HCT116 (cell line): Measurements from ENCODE around the gene ANO2. TPM values are rescaled to one million over a fixed set of nuclear protein-coding genes. Genes with fewer than 3 reads are reported as not detected.

Experiments
- ATAC-seq: fragments of 200-7000 bp; cut with Tn5 transposase; 2 replicates; pipeline ENCODE4 v1.9.1; 2020; ENCODE audit warnings: mild to moderate bottlenecking, moderate library complexity
- BruUV-seq: library from RNA; stranded (reverse); fragments of 400-500 nt; replicated peaks from 2 replicates; lab custom pipeline; 2021; lab: Mats Ljungman, UMichigan
- CTCF ChIA-PET: fragments of 300-600 bp; sonication (Branson Sonifier 250); formaldehyde crosslinking; loops from one replicate; lab custom pipeline; 2021; ENCODE audit warnings: antibody characterized with exemption; lab: Charles Lee
- POLR2A ChIA-PET: fragments of 300-600, 350-600 bp; sonication (Branson Sonifier 250); formaldehyde crosslinking; loops from one replicate; lab custom pipeline; 2021; ENCODE audit warnings: antibody characterized with exemption; lab: Charles Lee
- RAD21 ChIA-PET, 2 experiments: fragments of 300-600 bp; sonication (Branson Sonifier 250); formaldehyde crosslinking; loops; one replicate each; lab custom pipeline; 2023; ENCODE audit warnings: low total read pairs in 2 of 2; ENCODE audit not compliant: uncharacterized antibody in 2 of 2, unreplicated experiment in 2 of 2, low non-redundant PET in 1 of 2; lab: Charles Lee
- DNase-seq: peaks from one replicate; pipeline ENCODE4 v3.0.0-alpha.2; 2010; ENCODE audit warnings: low read depth, low spot score
- H2AFZ ChIP-seq: fragments of 200-600 bp; shearing (Covaris generic), sonication (generic); 2 replicates; pipeline ENCODE4 v1.6.1; 2017; ENCODE audit warnings: low read depth, mixed run types, mixed read lengths, antibody characterized with exemption, low read length; ENCODE audit not compliant: poor library complexity, severe bottlenecking
- H3K27ac ChIP-seq: 2 replicates; pipeline ENCODE4 v1.5.1; 2012; ENCODE audit warnings: low read depth, low read length
- H3K27me3 ChIP-seq: fragments of 200-600 bp; sonication (generic); 2 replicates; pipeline ENCODE4 v1.6.1; 2016; ENCODE audit warnings: mixed run types, low read length, mixed read lengths; ENCODE audit not compliant: insufficient read depth
- H3K36me3 ChIP-seq, 2 experiments: fragments of 200-500 bp in 1 of 2; fragments of 200-600 bp in 1 of 2; sonication (Bioruptor generic) in 1 of 2; sonication (generic) in 1 of 2; 2 replicates each; pipeline versions ENCODE4 v1.5.1 to v1.6.1; 2014 to 2016; ENCODE audit warnings: low read length in 2 of 2, inconsistent platforms in 1 of 2, mixed read lengths in 1 of 2, mixed run types in 1 of 2; ENCODE audit not compliant: insufficient read depth in 2 of 2, control insufficient read depth in 1 of 2
- H3K4me1 ChIP-seq, 2 experiments: fragments of 200-600 bp in 1 of 2; sonication (generic) in 1 of 2; 2 replicates each; pipeline versions ENCODE4 v1.5.1 to v1.6.1; 2012 to 2017; ENCODE audit warnings: low read length in 2 of 2, inconsistent platforms in 1 of 2, mild to moderate bottlenecking in 1 of 2, mixed read lengths in 1 of 2, mixed run types in 1 of 2, moderate library complexity in 1 of 2; ENCODE audit not compliant: insufficient read depth in 2 of 2, control insufficient read depth in 1 of 2
- H3K4me2 ChIP-seq: fragments of 200-600 bp; sonication (generic); 2 replicates; pipeline ENCODE4 v1.6.1; 2017; ENCODE audit warnings: mixed run types, low read length, mixed read lengths
- H3K4me3 ChIP-seq, 2 experiments: fragments of 200-600 bp in 1 of 2; sonication (generic) in 1 of 2; replicated peaks in 1 of 2; 2 replicates each; pipeline ENCODE4 v1.5.1; 2011 to 2016; ENCODE audit warnings: low read length in 2 of 2, control low read depth in 1 of 2, low read depth in 1 of 2, mild to moderate bottlenecking in 1 of 2, mixed read lengths in 1 of 2, mixed run types in 1 of 2
- H3K79me2 ChIP-seq: fragments of 200-600 bp; sonication (generic); 2 replicates; pipeline ENCODE4 v1.6.1; 2017; ENCODE audit warnings: mild to moderate bottlenecking, mixed run types, low read length, moderate library complexity, mixed read lengths; ENCODE audit not compliant: insufficient read depth
- H3K9ac ChIP-seq: fragments of 200-600 bp; sonication (generic); 2 replicates; pipeline ENCODE4 v1.6.1; 2016; ENCODE audit warnings: low read length, mixed read lengths
- H3K9me2 ChIP-seq: fragments of 200-600 bp; sonication (generic), shearing (Covaris generic); 2 replicates; pipeline ENCODE4 v1.6.1; 2017; ENCODE audit warnings: mixed run types, mild to moderate bottlenecking, moderate library complexity; ENCODE audit not compliant: insufficient read depth
- H3K9me3 ChIP-seq, 2 experiments: fragments of 200-500 bp in 1 of 2; fragments of 200-600 bp in 1 of 2; sonication (Bioruptor generic) in 1 of 2; sonication (generic) in 1 of 2; 2 replicates each; pipeline ENCODE4 v1.6.1; 2014 to 2017; ENCODE audit warnings: low read length in 2 of 2, mixed read lengths in 2 of 2, inconsistent platforms in 1 of 2, low read depth in 1 of 2, mild to moderate bottlenecking in 1 of 2, mixed run types in 1 of 2, moderate library complexity in 1 of 2; ENCODE audit not compliant: control insufficient read depth in 1 of 2, insufficient read depth in 1 of 2
- H4K20me1 ChIP-seq: fragments of 200-600 bp; sonication (generic), shearing (Covaris generic); 2 replicates; pipeline ENCODE4 v1.6.1; 2017; ENCODE audit warnings: mixed run types, mild to moderate bottlenecking, moderate library complexity; ENCODE audit not compliant: insufficient read depth
- CBX3 ChIP-seq: IDR thresholded peaks from 2 replicates; pipeline ENCODE4 v1.6.1; 2012; ENCODE audit warnings: low read depth
- CEBPB ChIP-seq: IDR thresholded peaks from 2 replicates; pipeline ENCODE4 v1.6.1; 2012; ENCODE audit warnings: low read depth
- EZH2 ChIP-seq: fragments of 200-600 bp; sonication (generic); IDR thresholded peaks from 2 replicates; pipeline ENCODE4 v1.6.1; 2017; ENCODE audit warnings: antibody characterized with exemption, mixed run types
- JUND ChIP-seq: IDR thresholded peaks from 2 replicates; pipeline ENCODE4 v1.6.1; 2012
- MAX ChIP-seq: IDR thresholded peaks from 2 replicates; pipeline ENCODE4 v1.6.1; 2012
- POLR2AphosphoS5 ChIP-seq: IDR thresholded peaks from 2 replicates; pipeline ENCODE4 v1.6.1; 2011; ENCODE audit warnings: mild to moderate bottlenecking, low read depth, low read length, moderate library complexity
- REST ChIP-seq: IDR thresholded peaks from 2 replicates; pipeline ENCODE4 v1.6.1; 2012; ENCODE audit warnings: low read depth
- SP1 ChIP-seq: IDR thresholded peaks from 2 replicates; pipeline ENCODE4 v1.6.1; 2012; ENCODE audit warnings: low read depth
- ZBTB33 ChIP-seq: IDR thresholded peaks from 2 replicates; pipeline ENCODE4 v1.6.1; 2011; ENCODE audit warnings: mild to moderate bottlenecking, low read length, moderate library complexity; ENCODE audit not compliant: insufficient replicate concordance; ENCODE audit errors: extremely low read depth
- intact Hi-C: fragments of 100-400 bp; cut with micrococcal nuclease; formaldehyde crosslinking; loops from 2 replicates; pipeline ENCODE4 v1.10.0; 2022
- total RNA-seq: library from RNA; stranded (reverse); gene quantifications from one replicate; pipeline ENCODE4 v1.2.1, GENCODE V29; 2021; ENCODE audit not compliant: unreplicated experiment

The ANO2 gene
- total RNA-seq, 1 experiment from 2014 or later: not detected

- intact Hi-C loops: no loop called here
- Histone ChIP-seq H3K4me2 (no peak overlapping the region), H3K9me3 (no peaks in the 10 kb centered on the region), H4K20me1 (no peaks in the 10 kb centered on the region), H3K27ac (no peak overlapping the region), H3K36me3 (no peaks in the 10 kb centered on the region), H2AFZ (no peak overlapping the region), H3K9me2 (no peaks in the 10 kb centered on the region), H3K9ac (no peak overlapping the region), H3K79me2 (no peaks in the 10 kb centered on the region), H3K27me3 (peaks cover 8% of the 10 kb centered on the region; the same call in 1 of the 2 replicates), H3K4me1 (no peaks in the 10 kb centered on the region), H3K4me3 (no peak overlapping the region)
- BruUV-seq: no TSS peak
- ATAC-seq (no peak), DNase-seq (no peak)
- POLR2A ChIA-PET: no interaction called here
- CTCF ChIA-PET: no interaction called here
- TF ChIP-seq JUND (no peak), SP1 (no peak), POLR2AphosphoS5 (no peak), ZBTB33 (no peak), MAX (no peak), REST (no peak), CEBPB (no peak), EZH2 (no peak), CBX3 (no peak)
- RAD21 ChIA-PET: no interaction called here
These were observed 208.5 kb downstream of the ANO2 start for GRCh38 chr12:5736527-5736926.
